ENCODE measurements around the gene TEDC1.

Gene TEDC1

GRCh38 chr14:105496831-105497591, 6.0 kb downstream of the TEDC1 start:
- no CpG with 5 or more reads among the region's 32 CpGs for WGBS (ENCODE audit: extremely low coverage, insufficient coverage, low lambda C conversion rate)
- Histone ChIP-seq H3K36me3 (ENCODE audit: control insufficient read depth, insufficient read depth, low read length) (no peaks in the 10 kb centered on the region), H4K8ac (ENCODE audit: low read depth, low read length) (no peak overlapping the region), H3K4me1 (ENCODE audit: control insufficient read depth, low read depth, low read length) (no peaks in the 10 kb centered on the region), H2BK5ac (ENCODE audit: low read length) (no peak overlapping the region), H3K56ac (ENCODE audit: low read length) (no peak overlapping the region), H3K18ac (ENCODE audit: low read length) (no peak overlapping the region), H2BK120ac (ENCODE audit: low read depth, low read length) (no peak overlapping the region), H3K23ac (ENCODE audit: low read length) (no peak overlapping the region), H3K27me3 (ENCODE audit: insufficient read depth, low read length, poor library complexity) (no peaks in the 10 kb centered on the region), H3K4ac (ENCODE audit: low read depth, low read length) (no peak overlapping the region), H3K79me2 (ENCODE audit: control insufficient read depth, insufficient read depth, low read length) (no peaks in the 10 kb centered on the region), H2AK5ac (ENCODE audit: low read length) (no peak overlapping the region), H2BK15ac (replicated peaks; ENCODE audit: low read depth) (no peak overlapping the region), H3K27ac (ENCODE audit: low read depth, low read length) (no peak overlapping the region), H3K9ac (ENCODE audit: low read length) (no peak overlapping the region), H3K79me1 (ENCODE audit: low read length) (no peaks in the 10 kb centered on the region), H4K5ac (ENCODE audit: low read length) (no peak overlapping the region), H3K4me3 (ENCODE audit: low read length) (no peak overlapping the region), H3K4me2 (ENCODE audit: low read length) (no peak overlapping the region)
- DNase-seq: no peak

GRCh38 chr14:105497671-105498429, 6.8 kb downstream of the TEDC1 start:
- Histone ChIP-seq H4K5ac (ENCODE audit: low read length) (no peak overlapping the region), H3K9ac (ENCODE audit: low read length) (no peak overlapping the region), H3K23ac (ENCODE audit: low read length) (no peak overlapping the region), H3K36me3 (ENCODE audit: control insufficient read depth, insufficient read depth, low read length) (no peaks in the 10 kb centered on the region), H4K8ac (ENCODE audit: low read depth, low read length) (no peak overlapping the region), H2BK5ac (ENCODE audit: low read length) (no peak overlapping the region), H3K4me3 (ENCODE audit: low read length) (no peak overlapping the region), H3K4me1 (ENCODE audit: control insufficient read depth, low read depth, low read length) (no peaks in the 10 kb centered on the region), H3K27me3 (ENCODE audit: insufficient read depth, low read length, poor library complexity) (no peaks in the 10 kb centered on the region), H3K79me2 (ENCODE audit: control insufficient read depth, insufficient read depth, low read length) (no peaks in the 10 kb centered on the region), H2AK5ac (ENCODE audit: low read length) (no peak overlapping the region), H3K56ac (ENCODE audit: low read length) (no peak overlapping the region), H3K4me2 (ENCODE audit: low read length) (no peak overlapping the region), H3K27ac (ENCODE audit: low read depth, low read length) (no peak overlapping the region), H2BK15ac (replicated peaks; ENCODE audit: low read depth) (no peak overlapping the region), H3K79me1 (ENCODE audit: low read length) (no peaks in the 10 kb centered on the region), H3K18ac (ENCODE audit: low read length) (no peak overlapping the region), H2BK120ac (ENCODE audit: low read depth, low read length) (no peak overlapping the region), H3K4ac (ENCODE audit: low read depth, low read length) (no peak overlapping the region)
- no CpG with 5 or more reads among the region's 31 CpGs for WGBS (ENCODE audit: extremely low coverage, insufficient coverage, low lambda C conversion rate)
- DNase-seq: no peak

GRCh38 chr14:105498430-105499255, 7.6 kb downstream of the TEDC1 start:
- no peak overlapping the region for H2AK5ac ChIP-seq (ENCODE audit: low read length)
- no peaks in the 10 kb centered on the region for H3K79me2 ChIP-seq (ENCODE audit: control insufficient read depth, insufficient read depth, low read length)
- no peak overlapping the region for H3K4ac ChIP-seq (ENCODE audit: low read depth, low read length)
- no peak overlapping the region for H3K18ac ChIP-seq (ENCODE audit: low read length)
- WGBS (ENCODE audit: extremely low coverage, insufficient coverage, low lambda C conversion rate): no CpG with 5 or more reads among the region's 36 CpGs
- no peak overlapping the region for H2BK120ac ChIP-seq (ENCODE audit: low read depth, low read length)
- no peak overlapping the region for H3K27ac ChIP-seq (ENCODE audit: low read depth, low read length)
- H4K8ac ChIP-seq (ENCODE audit: low read depth, low read length): no peak overlapping the region
- H3K36me3 ChIP-seq (ENCODE audit: control insufficient read depth, insufficient read depth, low read length): no peaks in the 10 kb centered on the region
- H2BK5ac ChIP-seq (ENCODE audit: low read length): no peak overlapping the region
- H3K23ac ChIP-seq (ENCODE audit: low read length): no peak overlapping the region
- H3K4me3 ChIP-seq (ENCODE audit: low read length): no peak overlapping the region
- no peak overlapping the region for H3K56ac ChIP-seq (ENCODE audit: low read length)
- no peaks in the 10 kb centered on the region for H3K79me1 ChIP-seq (ENCODE audit: low read length)
- H4K5ac ChIP-seq (ENCODE audit: low read length): no peak overlapping the region
- H3K9ac ChIP-seq (ENCODE audit: low read length): no peak overlapping the region
- H3K4me2 ChIP-seq (ENCODE audit: low read length): no peak overlapping the region
- no peaks in the 10 kb centered on the region for H3K27me3 ChIP-seq (ENCODE audit: insufficient read depth, low read length, poor library complexity)
- no peak overlapping the region for H2BK15ac ChIP-seq (replicated peaks; ENCODE audit: low read depth)
- no peak for DNase-seq
- no peaks in the 10 kb centered on the region for H3K4me1 ChIP-seq (ENCODE audit: control insufficient read depth, low read depth, low read length)

- Histone ChIP-seq H3K36me3 (ENCODE audit: control insufficient read depth, insufficient read depth, low read length) (no peaks in the 10 kb centered on the region), H3K4ac (ENCODE audit: low read depth, low read length) (no peak overlapping the region), H4K8ac (ENCODE audit: low read depth, low read length) (no peak overlapping the region), H3K79me1 (ENCODE audit: low read length) (no peaks in the 10 kb centered on the region), H3K9ac (ENCODE audit: low read length) (no peak overlapping the region), H3K23ac (ENCODE audit: low read length) (no peak overlapping the region), H3K27me3 (ENCODE audit: insufficient read depth, low read length, poor library complexity) (no peaks in the 10 kb centered on the region), H4K5ac (ENCODE audit: low read length) (no peak overlapping the region), H2AK5ac (ENCODE audit: low read length) (no peak overlapping the region), H3K27ac (ENCODE audit: low read depth, low read length) (no peak overlapping the region), H3K4me1 (ENCODE audit: control insufficient read depth, low read depth, low read length) (no peaks in the 10 kb centered on the region), H3K79me2 (ENCODE audit: control insufficient read depth, insufficient read depth, low read length) (no peaks in the 10 kb centered on the region), H2BK15ac (replicated peaks; ENCODE audit: low read depth) (no peak overlapping the region), H3K56ac (ENCODE audit: low read length) (no peak overlapping the region), H2BK5ac (ENCODE audit: low read length) (no peak overlapping the region), H3K4me2 (ENCODE audit: low read length) (no peak overlapping the region), H2BK120ac (ENCODE audit: low read depth, low read length) (no peak overlapping the region), H3K18ac (ENCODE audit: low read length) (no peak overlapping the region), H3K4me3 (ENCODE audit: low read length) (no peak overlapping the region)
- WGBS (ENCODE audit: extremely low coverage, insufficient coverage, low lambda C conversion rate): no CpG with 5 or more reads among the region's 27 CpGs
- no peak for DNase-seq
Observed at GRCh38 chr14:105499256-105500035, 8.4 kb downstream of the TEDC1 start.

GRCh38 chr14:105500036-105500725, 9.1 kb downstream of the TEDC1 start:
- no peak for DNase-seq
- H3K56ac ChIP-seq (ENCODE audit: low read length): no peak overlapping the region
- H3K4me2 ChIP-seq (ENCODE audit: low read length): no peak overlapping the region
- H3K18ac ChIP-seq (ENCODE audit: low read length): no peak overlapping the region
- H3K9ac ChIP-seq (ENCODE audit: low read length): no peak overlapping the region
- H3K4me3 ChIP-seq (ENCODE audit: low read length): no peak overlapping the region
- H4K8ac ChIP-seq (ENCODE audit: low read depth, low read length): no peak overlapping the region
- no peaks in the 10 kb centered on the region for H3K4me1 ChIP-seq (ENCODE audit: control insufficient read depth, low read depth, low read length)
- H3K79me1 ChIP-seq (ENCODE audit: low read length): no peaks in the 10 kb centered on the region
- no peaks in the 10 kb centered on the region for H3K79me2 ChIP-seq (ENCODE audit: control insufficient read depth, insufficient read depth, low read length)
- no peak overlapping the region for H2BK5ac ChIP-seq (ENCODE audit: low read length)
- no peak overlapping the region for H2BK120ac ChIP-seq (ENCODE audit: low read depth, low read length)
- WGBS (ENCODE audit: extremely low coverage, insufficient coverage, low lambda C conversion rate): no CpG with 5 or more reads among the region's 21 CpGs
- H3K23ac ChIP-seq (ENCODE audit: low read length): no peak overlapping the region
- H2AK5ac ChIP-seq (ENCODE audit: low read length): no peak overlapping the region
- H3K27ac ChIP-seq (ENCODE audit: low read depth, low read length): no peak overlapping the region
- no peak overlapping the region for H2BK15ac ChIP-seq (replicated peaks; ENCODE audit: low read depth)
- H3K27me3 ChIP-seq (ENCODE audit: insufficient read depth, low read length, poor library complexity): no peaks in the 10 kb centered on the region
- no peaks in the 10 kb centered on the region for H3K36me3 ChIP-seq (ENCODE audit: control insufficient read depth, insufficient read depth, low read length)
- H4K5ac ChIP-seq (ENCODE audit: low read length): no peak overlapping the region
- H3K4ac ChIP-seq (ENCODE audit: low read depth, low read length): no peak overlapping the region

Measured in mesendoderm (in vitro differentiated cells).